Chondrocyte (in vitro differentiated cells): ENCODE results near the gene GPR143. TPM values are rescaled to one million over a fixed set of nuclear protein-coding genes. Genes with fewer than 3 reads are reported as not detected.

Experiments
- DNase-seq: peaks from one replicate; pipeline ENCODE4 v3.0.0; 2021; ENCODE audit warnings: mixed read lengths, low spot score
- H3K27ac Mint-ChIP-seq: one replicate; pipeline ENCODE4 v1.8.0; 2021; ENCODE audit warnings: mild to moderate bottlenecking, moderate library complexity, mixed read lengths; ENCODE audit not compliant: unreplicated experiment
- H3K27me3 Mint-ChIP-seq: 2 replicates; pipeline ENCODE4 v1.8.0; 2021; ENCODE audit warnings: low read depth, mixed read lengths
- H3K36me3 Mint-ChIP-seq: 2 replicates; pipeline ENCODE4 v1.8.0; 2021; ENCODE audit warnings: low read depth, mixed read lengths
- H3K4me1 Mint-ChIP-seq: 2 replicates; pipeline ENCODE4 v1.8.0; 2021; ENCODE audit warnings: low read depth, mild to moderate bottlenecking, mixed read lengths
- H3K4me3 Mint-ChIP-seq: one replicate; pipeline ENCODE4 v1.8.0; 2021; ENCODE audit warnings: mild to moderate bottlenecking, moderate library complexity, mixed read lengths; ENCODE audit not compliant: unreplicated experiment
- H3K9me3 Mint-ChIP-seq: 2 replicates; pipeline ENCODE4 v1.8.0; 2021; ENCODE audit warnings: low read depth, mixed read lengths
- CTCF ChIP-seq: fragments of 200-600 bp; sonication (generic); IDR thresholded peaks from 2 replicates; pipeline ENCODE4 v1.5.0; 2021; ENCODE audit warnings: antibody characterized with exemption, mild to moderate bottlenecking, moderate library complexity
- total RNA-seq: library from RNA; stranded (reverse); gene quantifications from 3 replicates; pipeline ENCODE4 v1.2.1, GENCODE V29; 2021

The GPR143 gene
- total RNA-seq, 1 donor from 2014 or later: not detected

GRCh38 chrX:9765072-9765736 lies 443 bp downstream of the GPR143 start:
- no peak overlapping the region for H3K4me3 Mint-ChIP-seq
- H3K4me1 Mint-ChIP-seq: peaks cover 3% of the 10 kb centered on the region
- no peak overlapping the region for H3K27ac Mint-ChIP-seq
- DNase-seq: no peak
- TF ChIP-seq CTCF: no peak
- H3K9me3 Mint-ChIP-seq: peaks cover 6% of the 10 kb centered on the region
- no peaks in the 10 kb centered on the region for H3K36me3 Mint-ChIP-seq
- H3K27me3 Mint-ChIP-seq: no peaks in the 10 kb centered on the region

- H3K27me3 Mint-ChIP-seq: no peaks in the 10 kb centered on the region
- no peak overlapping the region for H3K27ac Mint-ChIP-seq
- H3K36me3 Mint-ChIP-seq: no peaks in the 10 kb centered on the region
- no peaks in the 10 kb centered on the region for H3K4me1 Mint-ChIP-seq
- H3K4me3 Mint-ChIP-seq: no peak overlapping the region
- DNase-seq: no peak
- no peak for TF ChIP-seq CTCF
- peaks cover 21% of the 10 kb centered on the region for H3K9me3 Mint-ChIP-seq
These were observed 6.3 kb downstream of the GPR143 start for GRCh38 chrX:9759337-9759736.

GRCh38 chrX:9758021-9758638 lies 7.5 kb downstream of the GPR143 start:
- no peaks in the 10 kb centered on the region for H3K4me1 Mint-ChIP-seq
- no peak overlapping the region for H3K4me3 Mint-ChIP-seq
- H3K36me3 Mint-ChIP-seq: no peaks in the 10 kb centered on the region
- no peaks in the 10 kb centered on the region for H3K27me3 Mint-ChIP-seq
- no peak for TF ChIP-seq CTCF
- H3K9me3 Mint-ChIP-seq: peaks cover 17% of the 10 kb centered on the region
- H3K27ac Mint-ChIP-seq: no peak overlapping the region
- no peak for DNase-seq

- Mint-ChIP-seq H3K36me3 (no peaks in the 10 kb centered on the region), H3K27ac (no peak overlapping the region), H3K4me3 (no peak overlapping the region), H3K27me3 (no peaks in the 10 kb centered on the region), H3K9me3 (peaks cover 17% of the 10 kb centered on the region), H3K4me1 (no peaks in the 10 kb centered on the region)
- TF ChIP-seq CTCF: no peak
- DNase-seq: no peak
These were observed 8.3 kb downstream of the GPR143 start for GRCh38 chrX:9757366-9757765.

GRCh38 chrX:9749146-9749692 lies 16.4 kb downstream of the GPR143 start:
- TF ChIP-seq CTCF: no peak
- no peak for DNase-seq
- H3K9me3 Mint-ChIP-seq: peaks cover 13% of the 10 kb centered on the region
- no peaks in the 10 kb centered on the region for H3K36me3 Mint-ChIP-seq
- no peak overlapping the region for H3K4me3 Mint-ChIP-seq
- H3K27ac Mint-ChIP-seq: no peak overlapping the region
- no peaks in the 10 kb centered on the region for H3K27me3 Mint-ChIP-seq
- peaks cover 20% of the 10 kb centered on the region for H3K4me1 Mint-ChIP-seq
